Measurements from ENCODE around the gene VPS16.

- no peak for TF ChIP-seq CTCF (IDR thresholded peaks at IDR 0.05)
- TF ChIP-seq POLR2A (IDR thresholded peaks at IDR 0.05) = no peak
- TF ChIP-seq EP300 (IDR thresholded peaks at IDR 0.05) = no peak
- TF ChIP-seq POLR2AphosphoS5 (IDR thresholded peaks at IDR 0.05) = no peak
Observed at GRCh38 chr20:2849529-2849928, 9.0 kb downstream of the VPS16 start.

Data from sigmoid colon (tissue), 4 donors.